Cerebellar cortex (tissue), 1 donor: Measurements from ENCODE around the gene SLC25A51.
"Not testable (repeated sequence)": the region's sequence is repeated elsewhere in the genome, so short reads cannot be mapped to it uniquely, and the experiment has no call there.

Experiments
- DNase-seq: peaks from one replicate; pipeline ENCODE4 v3.0.0-alpha.2; 2015; ENCODE audit warnings: low spot score

Gene SLC25A51

GRCh38 chr9:37919246-37919955 is 15.5 kb upstream of the SLC25A51 start:
- no peak for DNase-seq

DNA sequence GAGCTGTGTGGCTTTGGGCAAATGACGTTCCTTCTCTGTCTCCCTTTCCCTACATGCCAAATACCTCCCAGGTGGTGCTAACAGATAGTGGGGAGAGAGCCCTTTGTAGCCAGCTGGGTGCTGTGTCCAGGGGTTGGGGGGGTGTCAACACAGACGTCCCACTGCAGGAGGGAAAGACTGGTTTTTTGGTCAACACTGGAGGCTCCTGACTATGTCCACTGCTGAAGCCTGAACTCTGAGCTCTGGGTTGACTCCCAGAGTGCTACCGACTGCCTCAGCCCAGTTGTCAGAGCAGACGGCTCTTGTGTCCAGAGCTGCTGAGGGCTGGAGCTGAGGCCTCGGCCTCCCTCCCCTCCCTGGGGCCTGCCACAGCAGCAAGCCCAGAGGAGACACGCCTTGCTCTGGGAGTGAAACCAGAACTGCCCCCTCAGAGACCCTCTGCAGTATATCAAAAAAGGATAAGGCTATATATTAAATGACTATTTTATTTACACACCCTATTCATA is 14.8 kb upstream of the SLC25A51 start:
- DNase-seq: no peak

GRCh38 chr9:37917801-37918664 is 14.1 kb upstream of the SLC25A51 start:
- no peak for DNase-seq

GRCh38 chr9:37917313-37917731 is 13.4 kb upstream of the SLC25A51 start:
- DNase-seq: no peak

DNA sequence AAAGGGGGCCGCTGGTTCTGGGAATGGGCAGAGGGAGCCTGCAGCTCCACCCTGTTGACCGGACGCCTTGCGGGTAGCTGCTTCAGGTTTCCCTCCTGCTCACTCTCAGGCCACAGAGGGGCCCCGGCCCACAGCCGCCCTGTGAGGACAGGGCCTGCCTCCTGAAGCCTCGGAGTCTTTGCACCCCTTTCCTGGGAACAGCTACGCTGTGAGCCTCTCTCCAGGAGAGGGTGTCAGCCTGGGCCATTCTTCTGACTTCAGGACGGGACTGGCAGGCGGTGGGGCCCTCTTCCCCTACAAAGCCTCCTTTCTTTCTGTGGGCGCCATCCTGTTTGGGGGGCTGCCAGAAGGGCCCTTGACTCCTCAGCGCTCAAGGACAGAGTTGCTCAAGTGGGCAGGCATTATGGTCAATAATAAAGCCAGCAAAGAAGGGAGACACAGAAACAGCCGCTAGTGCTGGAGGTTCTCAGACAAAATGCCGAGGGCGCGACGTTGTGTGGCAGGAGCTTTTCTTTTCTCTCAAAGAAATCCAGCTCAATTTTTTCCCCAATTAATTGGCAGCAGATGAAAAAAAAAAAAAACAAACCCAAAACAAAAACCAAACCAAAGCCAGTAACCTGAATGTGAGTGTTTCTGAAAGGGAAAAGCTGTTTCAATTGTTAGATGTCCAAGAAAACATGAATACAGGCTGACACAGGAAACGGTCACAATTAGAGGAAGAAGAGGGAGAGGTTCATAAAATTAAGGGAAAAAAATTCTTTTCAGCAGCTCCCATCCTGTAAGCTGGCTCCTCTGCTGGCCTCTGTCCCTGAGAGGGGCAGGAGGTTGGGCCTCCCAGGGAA is 12.8 kb upstream of the SLC25A51 start:
- DNase-seq: no peak

- DNase-seq: no peak
Observed at GRCh38 chr9:37915911-37916470, 12.1 kb upstream of the SLC25A51 start.

DNA sequence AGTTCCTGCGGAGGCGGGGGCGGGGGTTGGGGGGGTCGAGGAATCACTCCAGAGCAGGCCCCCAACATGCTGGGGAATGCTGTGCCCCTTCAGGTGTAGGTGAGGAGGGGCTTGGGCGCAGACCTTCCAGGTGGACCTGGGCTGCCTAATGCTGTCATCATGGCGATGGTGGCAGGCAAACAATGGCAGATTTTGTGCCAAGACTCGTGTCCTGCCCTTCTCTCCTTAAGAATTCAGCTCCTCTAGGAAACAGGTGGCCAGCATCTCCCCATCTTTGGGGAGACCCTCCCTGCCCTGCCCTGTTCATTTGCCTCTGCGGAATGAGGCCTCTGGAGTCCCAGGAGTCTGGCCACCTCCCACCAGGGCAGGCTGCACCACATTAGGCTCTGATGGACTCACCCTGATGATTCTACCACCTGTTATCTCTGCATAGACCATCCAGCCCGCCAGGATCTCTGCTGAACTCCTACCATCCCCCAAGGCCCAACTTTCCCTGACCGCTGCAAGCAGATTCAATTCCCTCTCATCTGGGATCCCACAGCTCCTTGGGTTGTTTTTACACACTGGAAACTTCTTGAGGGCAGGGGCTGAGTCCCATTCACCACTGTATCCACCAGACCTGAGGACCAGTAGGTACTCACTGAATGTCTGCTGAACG is 10.9 kb upstream of the SLC25A51 start:
- DNase-seq: no peak

GRCh38 chr9:37914154-37914551 is 10.2 kb upstream of the SLC25A51 start:
- DNase-seq: no peak

DNA sequence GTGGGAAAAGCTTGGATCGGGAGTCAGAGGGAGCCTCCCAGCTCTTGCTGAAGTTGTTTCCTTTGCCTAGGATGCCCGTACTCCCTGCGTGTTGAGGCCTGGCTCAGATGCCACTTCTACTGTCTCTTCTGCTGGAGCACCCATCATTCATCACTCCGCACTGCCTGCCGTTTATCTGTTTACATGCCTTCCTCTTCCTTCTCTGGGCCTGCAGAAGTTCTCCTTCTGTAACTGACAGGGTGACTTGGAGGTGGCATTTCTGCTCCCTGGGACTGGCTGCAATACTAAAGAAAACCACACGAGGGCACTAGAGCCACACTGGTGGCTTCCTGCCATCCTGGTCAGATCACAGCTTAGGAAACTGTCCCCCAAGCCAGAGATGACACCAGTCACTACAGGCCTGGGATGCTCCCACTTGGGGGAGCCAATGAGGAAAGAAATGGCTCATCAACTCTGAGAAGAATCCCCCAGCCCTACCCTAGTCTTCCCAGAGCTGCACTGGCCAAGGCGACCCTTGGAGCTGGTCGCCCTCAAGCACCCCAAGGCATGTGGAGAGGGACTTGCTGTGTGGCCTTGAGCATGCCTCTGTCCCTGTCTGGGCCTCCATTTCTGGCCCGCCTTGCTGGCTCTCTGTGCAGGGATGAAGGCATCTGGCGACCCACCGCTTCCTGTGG is 9.7 kb upstream of the SLC25A51 start:
- DNase-seq: peak; percentile 84

DNA sequence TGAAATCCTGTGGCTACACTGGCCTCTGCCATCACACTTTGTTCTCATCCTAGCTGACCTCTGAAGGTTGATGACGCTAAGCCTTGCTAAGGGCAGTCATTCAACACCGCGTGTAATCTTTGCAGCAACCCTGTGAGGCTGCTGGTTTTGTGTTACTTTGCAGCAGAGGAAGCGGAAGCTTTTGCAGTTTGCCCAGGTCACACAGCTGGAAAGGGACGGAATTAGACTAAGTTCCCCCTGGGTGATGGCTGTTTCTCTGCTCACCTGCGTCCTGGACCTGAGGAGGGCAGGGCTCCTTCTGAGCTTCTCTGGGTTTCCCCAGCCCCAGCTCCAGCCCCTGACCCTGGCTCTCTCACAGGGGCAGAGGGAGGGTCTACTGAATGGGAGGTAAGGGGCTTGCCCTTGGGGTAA is 7.3 kb upstream of the SLC25A51 start:
- no peak for DNase-seq

DNA sequence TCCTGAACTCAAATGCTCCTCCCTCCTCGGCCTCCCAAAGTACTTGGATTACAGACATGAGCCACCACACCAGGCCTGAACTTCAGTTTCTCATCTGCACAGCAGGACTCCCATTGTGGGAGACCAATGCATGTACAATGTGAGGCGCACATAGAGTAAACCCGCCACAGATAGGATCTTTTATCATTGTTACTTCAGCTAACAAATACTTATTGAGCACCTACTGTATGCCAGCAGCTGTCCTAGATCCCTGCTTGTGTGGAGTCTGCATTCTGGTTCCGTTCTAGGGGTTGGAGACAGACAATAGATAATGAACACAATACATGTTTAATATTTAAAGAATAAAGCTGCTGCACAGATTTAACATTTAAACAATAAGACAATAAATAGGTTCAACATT is 6.3 kb upstream of the SLC25A51 start:
- no peak for DNase-seq

DNA sequence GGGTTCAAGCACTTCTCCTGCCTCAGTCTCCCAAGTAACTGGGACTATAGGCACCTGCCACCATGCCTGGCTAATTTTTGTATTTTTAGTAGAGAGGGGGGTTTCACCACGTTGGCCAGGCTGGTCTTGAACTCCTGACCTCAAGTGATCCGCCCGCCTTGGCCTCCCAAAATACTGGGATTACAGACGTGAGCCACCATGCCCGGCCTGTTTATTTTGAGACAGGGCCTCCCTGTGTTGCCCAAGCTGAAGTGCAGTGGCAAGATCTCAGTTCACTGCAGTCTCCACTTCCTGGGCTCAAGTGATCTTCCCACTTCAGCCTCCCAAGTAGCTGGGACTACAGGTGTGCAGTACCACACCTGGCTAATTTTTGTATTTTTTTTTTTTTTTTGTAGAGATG is 5.9 kb upstream of the SLC25A51 start:
- DNase-seq: not testable (repeated sequence)

GRCh38 chr9:37909326-37909725 is 5.4 kb upstream of the SLC25A51 start:
- no peak for DNase-seq

- DNase-seq: no peak
Observed at GRCh38 chr9:37908698-37909186, 4.8 kb upstream of the SLC25A51 start.

GRCh38 chr9:37908283-37908682 is 4.4 kb upstream of the SLC25A51 start:
- DNase-seq: no peak

DNA sequence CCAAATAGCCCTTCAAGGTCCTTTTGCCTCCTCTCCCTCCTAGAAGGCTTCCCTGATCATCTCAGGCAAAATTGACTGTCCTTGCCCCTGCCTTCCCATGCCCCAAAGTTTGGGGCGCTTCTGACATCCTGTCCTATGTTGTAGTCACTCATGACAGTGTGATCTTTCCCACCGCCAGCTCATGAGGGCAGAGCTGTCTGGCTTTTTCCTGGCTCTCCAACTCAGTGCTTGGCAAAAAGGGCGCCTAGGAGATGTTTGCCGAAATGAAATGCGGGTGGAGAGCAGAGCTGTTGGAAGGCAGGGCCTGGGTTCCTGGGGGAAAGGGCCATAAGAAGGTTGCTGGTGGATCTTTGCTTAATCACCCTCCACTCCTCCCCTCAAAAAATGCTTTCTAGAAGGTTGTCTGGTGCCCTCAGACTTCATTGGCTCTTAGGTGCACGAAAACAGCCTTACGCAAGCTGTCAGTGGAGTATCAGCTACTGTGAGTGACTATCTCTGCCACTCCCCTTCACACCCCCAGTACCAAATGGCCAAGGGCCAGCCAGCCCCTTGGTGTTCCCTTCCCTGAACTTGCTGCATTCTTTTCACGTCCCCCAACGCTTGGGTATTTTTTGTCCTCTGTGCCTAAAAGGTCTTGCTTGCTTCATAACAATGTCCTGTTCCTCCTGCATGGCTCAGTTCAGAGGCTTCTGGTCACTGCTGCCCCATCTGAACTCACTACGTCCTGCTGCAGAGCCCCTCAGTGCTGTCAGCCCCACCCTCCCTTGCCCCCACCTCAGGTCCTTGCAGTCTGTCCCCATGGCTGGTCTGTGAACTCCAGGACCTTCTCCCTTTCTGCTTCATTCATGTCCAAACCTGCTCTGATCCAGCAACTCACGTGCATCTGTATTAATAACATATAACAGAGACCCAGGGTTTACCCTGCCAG is 2.6 kb upstream of the SLC25A51 start:
- DNase-seq: no peak

DNA sequence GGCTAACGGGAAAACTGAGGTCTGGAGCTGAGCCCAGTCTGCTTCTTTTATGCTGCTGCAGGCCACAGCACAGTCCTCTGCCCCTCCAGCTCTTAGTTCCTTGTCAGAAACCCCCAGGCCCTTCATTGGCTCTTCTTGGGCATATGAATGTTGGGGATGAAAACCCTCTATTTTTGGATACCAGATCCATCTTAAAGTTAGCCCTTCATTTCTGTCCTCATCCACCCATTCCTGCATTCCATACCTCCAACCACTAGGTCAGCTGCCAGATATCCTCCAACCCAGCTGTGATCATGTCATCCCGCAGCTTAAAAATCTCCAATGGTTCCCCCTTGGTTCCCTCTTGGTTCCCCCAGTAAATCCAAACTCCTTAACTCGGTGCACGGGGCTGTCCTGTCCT is 1.8 kb upstream of the SLC25A51 start:
- DNase-seq: no peak

GRCh38 chr9:37905131-37905505 is 1.2 kb upstream of the SLC25A51 start:
- no peak for DNase-seq

DNA sequence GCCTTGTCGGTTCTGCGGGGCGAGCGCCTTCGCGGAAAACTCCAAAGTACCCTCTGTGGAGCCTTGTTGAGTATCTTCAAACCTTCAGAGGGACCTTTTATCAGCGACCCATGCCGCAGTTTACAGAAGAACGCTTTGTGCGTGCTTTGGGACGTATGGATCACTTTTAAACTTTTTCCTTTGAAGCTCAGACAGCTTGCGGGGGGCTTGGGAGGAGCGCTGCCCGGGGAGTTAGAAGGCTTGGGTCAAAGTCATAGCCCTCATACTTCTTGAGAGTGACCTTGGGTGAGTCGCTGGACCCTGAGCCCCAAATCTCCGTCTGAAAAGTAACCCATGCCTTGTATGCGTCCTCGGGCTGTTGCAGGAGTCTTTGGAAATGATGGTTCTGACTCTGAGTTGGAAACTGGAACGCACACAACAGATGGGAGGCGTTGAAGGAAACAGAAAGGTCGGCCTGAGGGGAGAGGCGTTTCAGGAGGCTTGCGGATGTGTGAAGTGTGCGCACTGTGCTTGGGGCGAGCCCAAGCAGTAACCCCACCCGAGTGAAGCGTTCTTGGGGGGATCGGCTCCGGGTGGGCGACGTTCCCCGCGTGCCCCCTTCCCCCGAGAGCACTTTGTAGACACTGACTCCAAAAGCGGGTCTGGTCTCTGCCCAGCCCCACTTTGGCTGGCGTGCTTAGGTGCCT is 661 bp upstream of the SLC25A51 start:
- DNase-seq: peak; percentile 28
